ENCODE data around the gene SRR. TPM values are rescaled to one million over a fixed set of nuclear protein-coding genes. Genes with fewer than 3 reads are reported as not detected.

The SRR gene
- total RNA-seq, 1 donor from 2014 or later = 57.9 TPM

GRCh38 chr17:2346475-2346874, 42.7 kb downstream of the SRR start:
- DNase-seq = no peak

DNA sequence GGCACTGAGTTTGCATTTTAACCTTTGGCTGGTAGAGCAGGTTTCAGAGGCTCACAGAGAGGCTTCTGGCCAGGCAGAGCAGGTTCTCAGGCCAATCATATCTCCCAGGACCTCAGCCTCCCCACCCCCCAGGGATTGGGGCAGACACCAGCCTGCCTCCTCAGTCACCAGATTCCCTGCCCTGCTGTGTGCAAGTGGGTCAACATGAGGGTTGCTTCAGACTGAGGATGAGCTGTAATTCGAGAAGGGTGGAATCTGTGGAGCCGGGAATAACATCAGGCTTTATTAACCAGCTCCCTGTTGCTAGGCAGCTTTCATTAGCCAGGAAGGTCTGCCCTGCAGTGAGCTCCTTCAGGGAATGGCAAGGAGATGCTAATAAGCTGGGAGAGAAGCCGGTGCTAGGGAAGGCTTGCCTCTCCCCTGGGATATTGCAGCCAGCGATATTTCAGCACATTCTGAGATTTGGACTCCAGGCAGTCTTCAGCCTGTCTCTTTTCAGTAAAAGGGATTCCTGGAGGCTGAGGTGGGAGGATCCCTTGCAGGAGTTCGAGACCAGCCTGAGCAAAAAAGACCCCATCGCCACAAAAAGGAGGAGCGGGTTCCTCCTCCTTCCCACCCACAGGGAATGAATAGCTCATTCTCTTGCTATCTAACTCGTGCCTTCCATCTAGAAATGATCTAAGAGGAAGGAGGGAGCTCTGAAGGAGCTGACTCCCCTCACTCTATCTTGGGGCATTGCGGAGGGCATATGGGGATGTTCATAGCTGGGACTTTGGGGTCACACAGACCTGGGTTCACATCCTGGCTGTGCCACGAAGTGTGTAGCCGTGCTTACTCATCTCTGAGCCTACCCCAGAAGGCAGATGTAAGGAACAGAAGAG, 44.3 kb downstream of the SRR start:
- peak; percentile 32 for DNase-seq

GRCh38 chr17:2351269-2351668, 47.5 kb downstream of the SRR start:
- DNase-seq = no peak

- DNase-seq = no peak
Observed at GRCh38 chr17:2354311-2354710, 50.6 kb downstream of the SRR start.

GRCh38 chr17:2357237-2357636, 53.5 kb downstream of the SRR start:
- DNase-seq = no peak

- DNase-seq = no peak
Observed at GRCh38 chr17:2357931-2358434, 54.2 kb downstream of the SRR start.

DNA sequence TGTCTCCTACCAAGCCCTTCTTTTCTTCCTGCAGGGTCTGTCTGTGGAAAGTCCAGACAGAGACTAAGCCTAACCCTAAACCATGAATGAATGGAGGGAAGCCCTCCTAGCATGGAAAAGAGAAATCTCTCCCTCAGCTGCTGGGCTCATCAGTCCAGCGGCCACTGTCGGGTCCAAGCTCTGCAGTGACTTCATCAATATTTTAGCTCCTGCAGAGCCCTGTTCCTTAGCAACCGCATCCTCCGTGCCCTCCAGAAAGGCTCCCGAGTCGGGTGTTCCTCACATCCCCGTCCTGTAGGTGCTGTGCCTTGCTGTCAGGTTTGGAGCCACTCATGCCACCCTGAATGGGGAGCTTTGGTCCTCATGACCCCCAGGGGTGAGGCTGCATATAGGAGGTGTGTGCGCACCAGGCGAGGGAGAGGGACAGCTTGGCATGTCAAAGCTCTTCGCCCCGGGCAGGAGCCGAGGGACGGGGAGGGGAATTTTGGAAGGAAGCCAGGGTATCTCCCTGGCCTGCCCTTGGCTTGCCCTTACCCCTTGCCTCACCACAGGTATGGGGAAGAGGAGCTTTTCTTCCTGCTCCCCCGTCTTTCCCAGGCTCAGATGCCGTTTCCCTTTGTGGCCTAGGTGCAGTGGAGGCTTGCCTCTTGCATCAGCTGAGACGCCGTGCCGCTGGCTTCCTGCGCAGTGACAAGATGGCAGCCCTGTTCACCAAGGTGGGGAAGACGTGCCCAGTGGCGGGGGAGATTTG, 57.4 kb downstream of the SRR start:
- DNase-seq = no peak

DNA sequence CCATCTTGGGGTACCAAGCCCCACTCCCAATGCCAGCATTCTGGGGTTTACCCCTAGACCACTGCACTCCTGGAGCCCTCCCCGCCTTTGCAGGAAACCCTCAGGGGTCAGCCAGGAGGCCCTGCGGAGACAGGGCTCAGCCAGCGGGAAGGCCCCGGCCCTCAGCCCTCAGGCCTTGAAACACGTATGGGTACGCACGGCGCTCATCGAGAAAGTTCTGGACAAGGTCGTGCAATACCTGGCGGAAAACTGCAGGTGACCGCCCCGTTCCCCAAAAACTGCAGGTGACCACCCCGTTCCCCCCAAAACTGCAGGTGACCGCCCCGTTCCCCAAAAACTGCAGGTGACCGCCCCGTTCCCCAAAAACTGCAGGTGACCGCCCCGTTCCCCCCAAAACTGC, 58.3 kb downstream of the SRR start:
- no peak for DNase-seq

GRCh38 chr17:2362416-2362815, 58.7 kb downstream of the SRR start:
- no peak for DNase-seq

- DNase-seq = no peak
Observed at GRCh38 chr17:2362881-2363280, 59.1 kb downstream of the SRR start.

GRCh38 chr17:2363318-2363717, 59.6 kb downstream of the SRR start:
- no peak for DNase-seq

- DNase-seq = no peak
Observed at GRCh38 chr17:2363851-2364762, 60.4 kb downstream of the SRR start.

DNA sequence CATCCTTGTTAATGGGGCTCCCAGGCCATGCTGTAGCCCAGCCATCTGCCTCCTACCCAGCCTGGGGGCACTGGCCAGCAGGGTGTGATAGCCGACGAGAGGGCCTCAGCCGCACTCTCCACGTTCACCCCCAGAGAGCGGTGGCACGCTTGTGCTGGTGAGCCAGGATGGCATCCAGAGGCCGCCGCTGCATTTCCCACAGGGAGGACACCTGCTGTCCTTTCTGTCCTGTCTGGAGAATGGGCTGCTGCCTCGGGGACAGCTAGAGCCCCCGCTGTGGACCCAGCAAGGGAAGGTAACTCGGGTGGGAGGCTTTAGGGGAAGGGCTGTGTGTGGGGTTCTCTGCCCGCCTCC, 61.0 kb downstream of the SRR start:
- DNase-seq = no peak

- DNase-seq = no peak
Observed at GRCh38 chr17:2365132-2365531, 61.4 kb downstream of the SRR start.

GRCh38 chr17:2366747-2367494, 63.2 kb downstream of the SRR start:
- no peak for DNase-seq

DNA sequence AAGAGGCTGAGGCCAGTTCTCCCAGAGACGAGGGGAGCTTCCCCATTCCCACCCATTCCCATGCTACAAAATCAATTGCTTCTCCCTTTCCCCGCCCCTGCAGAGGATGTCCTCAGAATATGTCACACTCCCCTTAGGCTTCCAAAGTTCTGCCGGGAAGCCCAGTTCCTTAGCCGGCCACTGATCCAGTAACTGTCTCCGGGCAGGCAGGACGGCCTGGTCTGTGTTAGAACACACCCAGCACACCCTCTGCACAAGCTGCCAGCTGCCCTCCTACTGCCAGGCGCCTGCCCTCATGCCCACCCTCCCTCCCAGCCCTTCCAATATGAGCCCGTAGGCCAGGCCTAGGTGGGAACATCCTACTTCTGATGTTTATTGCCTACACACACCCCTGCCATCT, 64.6 kb downstream of the SRR start:
- DNase-seq = no peak

GRCh38 chr17:2369039-2369438, 65.3 kb downstream of the SRR start:
- no peak for DNase-seq

- no peak for DNase-seq
Observed at GRCh38 chr17:2369551-2370210, 65.9 kb downstream of the SRR start.

DNA sequence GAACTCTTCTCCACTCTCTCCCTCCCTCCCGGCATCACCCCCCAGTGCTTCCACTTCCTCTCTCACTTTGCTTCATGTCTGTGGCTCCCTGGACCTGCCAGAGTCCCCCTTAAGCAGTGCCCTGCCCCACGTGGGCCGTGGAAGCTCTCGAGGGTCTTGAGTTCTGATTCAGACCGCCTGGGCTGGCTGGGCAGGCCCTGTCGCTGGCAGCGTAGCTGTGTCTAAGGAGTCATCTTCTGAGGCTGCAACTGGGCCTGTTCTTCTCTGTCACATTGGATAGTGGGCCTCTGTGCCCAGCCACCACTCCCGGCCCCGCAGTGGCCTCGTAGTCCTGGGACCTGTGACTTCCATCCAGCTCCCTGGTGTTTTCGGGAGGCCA, 66.5 kb downstream of the SRR start:
- DNase-seq = no peak

GRCh38 chr17:2371183-2372130, 67.7 kb downstream of the SRR start:
- no peak for DNase-seq

Data from occipital lobe (tissue), 2 donors.